Stomach (tissue), 9 donors: Measurements from ENCODE around the gene CDH23. TPM values are rescaled to one million over a fixed set of nuclear protein-coding genes. Genes with fewer than 3 reads are reported as not detected.

ENCODE experiments used
- DNase-seq, 2 donors: peaks; one replicate each; pipeline versions ENCODE4 v3.0.0 to v3.0.0-alpha.2; 2013 to 2019
- H3K27ac ChIP-seq, 5 donors: fragments of 200-600 bp in 4 of 5; sonication (generic) in 4 of 5; one replicate each; pipeline ENCODE4 v1.5.1; 2013 to 2019; ENCODE audit warnings: mild to moderate bottlenecking in 1 of 5, moderate library complexity in 1 of 5
- H3K27me3 ChIP-seq, 3 donors: fragments of 200-600 bp; sonication (generic); one replicate each; pipeline ENCODE4 v1.5.1; 2017 to 2019; ENCODE audit warnings: mixed run types in 1 of 3
- H3K36me3 ChIP-seq, 4 donors: fragments of 200-600 bp; sonication (generic); 1 replicate in 3 of 4; 2 replicates in 1 of 4; pipeline ENCODE4 v1.5.1; 2016 to 2019
- H3K4me1 ChIP-seq, 4 donors: fragments of 200-600 bp; sonication (generic); one replicate each; pipeline ENCODE4 v1.5.1; 2016 to 2019
- H3K4me3 ChIP-seq, 4 donors: fragments of 200-600 bp; sonication (generic) in 3 of 4; one replicate each; pipeline ENCODE4 v1.5.1; 2016 to 2019; ENCODE audit warnings: mild to moderate bottlenecking in 1 of 4
- H3K9me3 ChIP-seq, 4 donors: fragments of 200-600 bp; sonication (generic); one replicate each; pipeline ENCODE4 v1.5.1; 2016 to 2019
- CTCF ChIP-seq, 7 experiments: fragments of 450-650 bp in 4 of 7; fragments of 200-600 bp in 3 of 7; sonication (generic) in 3 of 7; IDR thresholded peaks; one replicate each; pipeline ENCODE4 v1.5.1; 2016 to 2019; ENCODE audit warnings: antibody characterized with exemption in 7 of 7, control low read depth in 2 of 7, mild to moderate bottlenecking in 1 of 7
- EP300 ChIP-seq: sonication (generic); formaldehyde crosslinking; IDR thresholded peaks from one replicate; pipeline ENCODE4 v1.6.1; 2017; ENCODE audit warnings: antibody characterized with exemption
- POLR2A ChIP-seq, 4 donors: fragments of 450-650 bp; IDR thresholded peaks; one replicate each; pipeline ENCODE4 v1.6.1; 2016; ENCODE audit warnings: antibody characterized with exemption in 4 of 4, control low read depth in 2 of 4, mild to moderate bottlenecking in 1 of 4, moderate library complexity in 1 of 4
- POLR2AphosphoS5 ChIP-seq, 3 donors: sonication (generic); formaldehyde crosslinking; IDR thresholded peaks; one replicate each; pipeline ENCODE4 v1.6.1; 2016; ENCODE audit warnings: antibody characterized with exemption in 3 of 3
- WGBS, 5 donors: extraction: QIAGEN DNeasy Blood & Tissue Kit in 3 of 5; methylation state at CpG; one replicate each; pipeline versions ENCODE4 v1.1.5 to v1.1.7; 2013 to 2018; 5-methylcytosine and 5-hydroxymethylcytosine counted together
- intact Hi-C: fragments of 100-400 bp; cut with DNase I; formaldehyde crosslinking; loops from one replicate; pipeline ENCODE4 v1.15.1; 2023; ENCODE audit warnings: low total_unique reads
- polyA plus RNA-seq, 3 donors: library from polyadenylated mRNA; stranded (reverse); fragments of 200-250 nt; gene quantifications; one replicate each; pipeline ENCODE4 v1.2.3, GENCODE V29; 2013
- total RNA-seq, 5 donors: library from RNA; depleted of rRNA; stranded (reverse); fragments of >200 nt; gene quantifications; one replicate each; pipeline versions ENCODE4 v1.1.0 to v1.2.3, GENCODE V29; 2014 to 2016
- donor health status: healthy with polysubstance abuse.
- donor health status: Bipolar disorder and iron deficiency.
- donor health status: healthy.

Gene CDH23
- total and polyA plus RNA-seq, 8 donors = 0.31 to 8.2 (median 2.2) TPM

- DNase-seq = peak; percentile 39 to 68
These were observed 339.2 kb downstream of the CDH23 start for GRCh38 chr10:71735709-71736569.

GRCh38 chr10:71736570-71736952 lies 339.8 kb downstream of the CDH23 start:
- WGBS, 5 donors = 81 to 95% (median 90%) methylated on average over 2 of the region's 2 CpGs

More at GRCh38 chr10:71735709-71736569, 339.2 kb downstream of the CDH23 start:
- intact Hi-C loops = no loop called here
- 73 to 77% (median 74%) methylated on average over 10 to 16 of the region's 16 CpGs for WGBS, 5 donors
- H3K4me1 ChIP-seq = peaks cover 24 to 61% (median 37%) of the 10 kb centered on the region in 4 donors
- H3K4me3 ChIP-seq = no peak overlapping the region
- H3K36me3 ChIP-seq = no peaks in the 10 kb centered on the region
- H3K9me3 ChIP-seq = no peaks in the 10 kb centered on the region
- peak in 1 of 3 donors; percentile 17 for TF ChIP-seq POLR2AphosphoS5 (IDR thresholded peaks at IDR 0.05)
- no peak for TF ChIP-seq CTCF (IDR thresholded peaks at IDR 0.05)
- H3K27me3 ChIP-seq = no peaks in the 10 kb centered on the region
- peak overlapping the region; percentile 2 to 79 (median 63) for H3K27ac ChIP-seq

DNA sequence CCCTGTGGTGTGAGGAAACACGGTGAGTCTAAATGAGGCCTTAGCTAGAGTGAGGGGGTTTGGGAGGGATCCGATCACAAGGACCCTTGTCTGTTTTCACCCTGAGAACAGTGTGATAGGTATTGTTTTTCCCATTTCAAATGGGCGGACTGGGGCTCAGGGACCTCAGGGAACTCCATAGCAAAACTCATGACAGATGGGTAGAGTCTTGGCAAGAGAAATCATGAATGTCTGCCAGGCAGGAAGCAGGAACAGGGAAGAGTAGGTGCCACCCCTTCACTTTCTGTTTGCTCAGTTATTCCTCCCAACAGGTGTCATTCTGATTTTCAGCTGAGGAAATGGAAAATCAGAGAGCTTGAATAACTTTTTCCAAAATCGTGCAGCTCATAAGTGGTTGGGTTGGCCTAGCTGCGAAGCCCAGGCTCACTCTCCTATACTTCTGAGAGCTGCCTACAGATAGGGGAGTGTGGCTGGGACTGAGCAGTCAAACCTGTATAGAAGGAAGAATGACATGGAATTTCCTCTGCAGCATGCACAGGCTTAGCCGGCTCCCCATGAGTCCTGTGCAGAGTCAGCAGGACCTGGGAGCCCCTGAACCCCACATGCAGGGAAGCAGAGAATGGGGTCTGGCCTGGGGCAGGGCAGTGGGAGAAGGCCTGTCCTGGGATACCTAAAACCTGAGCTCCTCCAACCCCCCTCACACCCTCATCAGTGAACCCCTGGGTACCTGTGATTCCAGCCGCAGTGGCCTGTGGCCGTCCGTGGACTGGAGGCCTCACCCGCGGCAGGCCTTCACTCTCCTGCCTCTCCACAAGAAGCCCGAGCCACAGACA lies 340.5 kb downstream of the CDH23 start:
- peak; percentile 46 for DNase-seq
- intact Hi-C loops = no loop called here
- Histone ChIP-seq H3K27ac (peak overlapping the region; percentile 48 to 79 (median 63)), H3K4me1 (peaks cover 24 to 67% (median 37%) of the 10 kb centered on the region in 4 donors), H3K27me3 (no peaks in the 10 kb centered on the region), H3K36me3 (no peaks in the 10 kb centered on the region), H3K9me3 (peaks cover 0 to 1% (median 0%) of the 10 kb centered on the region in 4 donors), H3K4me3 (no peak overlapping the region)
- TF ChIP-seq CTCF (IDR thresholded peaks at IDR 0.05) = no peak
- TF ChIP-seq POLR2A (IDR thresholded peaks at IDR 0.05) = no peak
- no peak for TF ChIP-seq EP300
- peak in 1 of 3 donors; percentile 27 for TF ChIP-seq POLR2AphosphoS5 (IDR thresholded peaks at IDR 0.05)
- WGBS, 5 donors = 66 to 77% (median 72%) methylated on average over 10 to 12 of the region's 12 CpGs

More at GRCh38 chr10:71736570-71736952, 339.8 kb downstream of the CDH23 start:
- TF ChIP-seq CTCF (IDR thresholded peaks at IDR 0.05) = no peak
- no peak for TF ChIP-seq EP300
- intact Hi-C loops = no loop called here
- H3K4me3 ChIP-seq = no peak overlapping the region
- H3K27ac ChIP-seq = peak overlapping the region; percentile 2 to 79 (median 63)
- no peak for DNase-seq
- H3K27me3 ChIP-seq = no peaks in the 10 kb centered on the region
- H3K4me1 ChIP-seq = peaks cover 24 to 64% (median 37%) of the 10 kb centered on the region in 4 donors
- H3K9me3 ChIP-seq = no peaks in the 10 kb centered on the region
- H3K36me3 ChIP-seq = no peaks in the 10 kb centered on the region

- no peak overlapping the region for H3K4me3 ChIP-seq
- TF ChIP-seq POLR2A (IDR thresholded peaks at IDR 0.05) (no peak), POLR2AphosphoS5 (IDR thresholded peaks at IDR 0.05) (no peak), EP300 (no peak), CTCF (IDR thresholded peaks at IDR 0.05) (no peak)
- no peak for DNase-seq
- H3K9me3 ChIP-seq = peaks cover 0 to 7% (median 4%) of the 10 kb centered on the region in 4 donors
- H3K36me3 ChIP-seq = no peaks in the 10 kb centered on the region
- intact Hi-C loops = no loop called here
- H3K27me3 ChIP-seq = no peaks in the 10 kb centered on the region
- peak overlapping the region in 4 of 5 donors; percentile 63 to 79 (median 66) for H3K27ac ChIP-seq
- H3K4me1 ChIP-seq = peaks cover 24 to 72% (median 37%) of the 10 kb centered on the region in 4 donors
- WGBS, 5 donors = 63 to 86% (median 83%) methylated on average over 3 of the region's 3 CpGs
These were observed 341.1 kb downstream of the CDH23 start for GRCh38 chr10:71737834-71738197.
